Measurements from ENCODE around the gene S100A1.
A peak's percentile ranks its signal among the peaks of the same experiment; 100 is the strongest.

The S100A1 gene

GRCh38 chr1:153643816-153644215 is 15.6 kb downstream of the S100A1 start:
- no peak for TF ChIP-seq GABPA (IDR thresholded peaks at IDR 0.05; ENCODE audit: low read depth)
- TF ChIP-seq SPI1 (IDR thresholded peaks at IDR 0.05; ENCODE audit: borderline replicate concordance, low read depth) = no peak
- TF ChIP-seq POLR2AphosphoS5 (IDR thresholded peaks at IDR 0.05; ENCODE audit: low read depth) = no peak
- no peak for TF ChIP-seq REST (IDR thresholded peaks at IDR 0.05; ENCODE audit: insufficient replicate concordance, low read depth)
- no peak for TF ChIP-seq CTCF (IDR thresholded peaks at IDR 0.05; ENCODE audit: insufficient read depth, low read length)
- Histone ChIP-seq H3K27ac (replicated peaks) (no peak overlapping the region), H3K4me3 (replicated peaks; ENCODE audit: insufficient read depth, low read length) (no peak overlapping the region), H3K27me3 (ENCODE audit: insufficient read depth, poor library complexity, severe bottlenecking) (no peaks in the 10 kb centered on the region)
- no peak for DNase-seq (ENCODE audit: low read depth in 1 of 2, low spot score in 1 of 2)

- DNase-seq (ENCODE audit: low read depth in 1 of 2, low spot score in 1 of 2) = peak in 1 of 2 experiments; percentile 79
- peak overlapping the region; percentile 31 for H3K27ac ChIP-seq (replicated peaks)
- no peak overlapping the region for H3K4me3 ChIP-seq (replicated peaks; ENCODE audit: insufficient read depth, low read length)
- H3K27me3 ChIP-seq (ENCODE audit: insufficient read depth, poor library complexity, severe bottlenecking) = no peaks in the 10 kb centered on the region
- peak; percentile 55 for TF ChIP-seq POLR2AphosphoS5 (IDR thresholded peaks at IDR 0.05; ENCODE audit: low read depth)
- peak; percentile 61; the same call in 1 of the 2 replicates for TF ChIP-seq SPI1 (IDR thresholded peaks at IDR 0.05; ENCODE audit: borderline replicate concordance, low read depth)
- no peak for TF ChIP-seq CTCF (IDR thresholded peaks at IDR 0.05; ENCODE audit: insufficient read depth, low read length)
- TF ChIP-seq GABPA (IDR thresholded peaks at IDR 0.05; ENCODE audit: low read depth) = no peak
Observed at GRCh38 chr1:153646672-153647345, 18.6 kb downstream of the S100A1 start.

GRCh38 chr1:153647346-153647714 is 19.1 kb downstream of the S100A1 start:
- no peak for DNase-seq (ENCODE audit: low read depth in 1 of 2, low spot score in 1 of 2)
- Histone ChIP-seq H3K27ac (replicated peaks) (peak overlapping the region; percentile 31; the same call in 1 of the 2 replicates), H3K27me3 (ENCODE audit: insufficient read depth, poor library complexity, severe bottlenecking) (no peaks in the 10 kb centered on the region), H3K4me3 (replicated peaks; ENCODE audit: insufficient read depth, low read length) (no peak overlapping the region)
- peak; percentile 19; the same call in 1 of the 2 replicates for TF ChIP-seq POLR2AphosphoS5 (IDR thresholded peaks at IDR 0.05; ENCODE audit: low read depth)
- no peak for TF ChIP-seq REST (IDR thresholded peaks at IDR 0.05; ENCODE audit: insufficient replicate concordance, low read depth)

GRCh38 chr1:153648000-153648643 is 19.9 kb downstream of the S100A1 start:
- no peaks in the 10 kb centered on the region for H3K27me3 ChIP-seq (ENCODE audit: insufficient read depth, poor library complexity, severe bottlenecking)
- no peak; the same call in none of the 2 replicates for TF ChIP-seq POLR2AphosphoS5 (IDR thresholded peaks at IDR 0.05; ENCODE audit: low read depth)
- TF ChIP-seq CTCF (IDR thresholded peaks at IDR 0.05; ENCODE audit: insufficient read depth, low read length) = no peak
- no peak for TF ChIP-seq GABPA (IDR thresholded peaks at IDR 0.05; ENCODE audit: low read depth)
- TF ChIP-seq REST (IDR thresholded peaks at IDR 0.05; ENCODE audit: insufficient replicate concordance, low read depth) = no peak
- TF ChIP-seq SPI1 (IDR thresholded peaks at IDR 0.05; ENCODE audit: borderline replicate concordance, low read depth) = no peak
- H3K27ac ChIP-seq (replicated peaks) = no peak overlapping the region
- no peak for DNase-seq (ENCODE audit: low read depth in 1 of 2, low spot score in 1 of 2)
- no peak overlapping the region for H3K4me3 ChIP-seq (replicated peaks; ENCODE audit: insufficient read depth, low read length)
